ENCODE results near the gene NMB.
"Not testable (repeated sequence)": the region's sequence is repeated elsewhere in the genome, so short reads cannot be mapped to it uniquely, and the experiment has no call there.

- not testable (repeated sequence) for TF ChIP-seq CTCF (conservative IDR thresholded peaks at IDR 0.05; ENCODE audit: low read depth, low read length); EZH2phosphoT487 (IDR thresholded peaks at IDR 0.05; ENCODE audit: borderline replicate concordance, low read length)
Observed at GRCh38 chr15:84686446-84686845, 28.4 kb upstream of the NMB start.
